ENCODE measurements around the gene PTPN12. TPM values are rescaled to one million over a fixed set of nuclear protein-coding genes. Genes with fewer than 3 reads are reported as not detected.

PTPN12 gene
- polyA plus RNA-seq, 1 experiment, result 45.3 TPM

DNA sequence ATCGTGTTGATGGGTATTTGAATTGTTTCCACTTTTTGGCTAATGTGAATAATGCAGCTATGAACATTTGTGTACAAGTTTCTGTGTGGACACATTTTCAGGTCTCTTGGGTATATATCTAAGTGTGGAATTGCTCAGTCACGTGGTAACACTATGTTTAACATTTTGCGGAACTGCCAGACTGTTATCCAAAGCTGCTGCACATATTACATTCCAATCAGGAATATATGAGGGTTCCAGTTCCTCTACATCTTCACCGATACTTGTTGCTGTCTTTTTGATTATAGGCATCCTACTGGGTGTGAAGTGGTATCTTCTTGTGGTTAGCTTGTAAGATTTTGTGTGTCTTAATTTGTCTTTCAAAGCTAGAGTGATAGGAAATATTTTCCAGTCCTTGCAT lies 6.8 kb downstream of the PTPN12 start:
- Histone ChIP-seq H3K27me3 (ENCODE audit: control insufficient read depth, insufficient read depth, low read length) (no peaks in the 10 kb centered on the region), H3K9me3 (ENCODE audit: control insufficient read depth, insufficient read depth, low read length) (no peaks in the 10 kb centered on the region), H3K4me3 (ENCODE audit: low read depth, low read length) (peak overlapping the region; percentile 21; the same call in 1 of the 2 replicates), H3K27ac (ENCODE audit: low read depth, low read length) (no peak overlapping the region)
- POLR2A ChIA-PET, result no interaction called here
- no peak for TF ChIP-seq CTCF (IDR thresholded peaks at IDR 0.05; ENCODE audit: low read depth, low read length)
- DNase-seq (ENCODE audit: low read depth, low spot score), result no peak
- CTCF ChIA-PET, result no interaction called here

- POLR2A ChIA-PET, result no interaction called here
- H3K4me3 ChIP-seq (ENCODE audit: low read depth, low read length), result no peak overlapping the region
- H3K27ac ChIP-seq (ENCODE audit: low read depth, low read length), result no peak overlapping the region
- DNase-seq (ENCODE audit: low read depth, low spot score), result no peak
- no peaks in the 10 kb centered on the region for H3K9me3 ChIP-seq (ENCODE audit: control insufficient read depth, insufficient read depth, low read length)
- CTCF ChIA-PET, result no interaction called here
- no peaks in the 10 kb centered on the region for H3K27me3 ChIP-seq (ENCODE audit: control insufficient read depth, insufficient read depth, low read length)
- TF ChIP-seq CTCF (IDR thresholded peaks at IDR 0.05; ENCODE audit: low read depth, low read length), result no peak
Measured at GRCh38 chr7:77544518-77544917, 7.4 kb downstream of the PTPN12 start.

DNA sequence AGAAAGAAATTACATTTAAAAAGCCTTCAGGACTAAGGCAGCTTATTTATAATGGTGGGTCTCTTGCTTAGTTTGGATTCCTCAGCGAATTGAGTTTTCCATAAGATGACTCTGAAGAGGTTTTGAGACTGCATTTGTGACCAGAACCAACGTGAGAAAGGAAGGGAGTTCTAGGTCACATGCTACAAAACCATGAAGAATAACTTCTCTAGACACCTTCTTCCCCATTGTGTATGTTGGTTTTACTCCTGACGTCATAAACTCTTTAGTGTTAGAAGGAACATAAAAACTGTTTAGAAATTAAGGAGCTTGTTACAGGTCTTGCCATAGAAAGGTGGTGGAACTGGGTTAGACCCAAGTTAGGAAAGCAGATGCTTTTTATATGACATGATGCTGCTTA lies 11.1 kb downstream of the PTPN12 start:
- H3K4me3 ChIP-seq (ENCODE audit: low read depth, low read length), result no peak overlapping the region
- H3K27ac ChIP-seq (ENCODE audit: low read depth, low read length), result no peak overlapping the region
- ChIA-PET CTCF (interaction anchor here (1.3 kb wide), 1 partner anchor 103 kb away, joined by 3 read pairs; no protein-coding TSS in a partner anchor), POLR2A (no interaction called here)
- H3K9me3 ChIP-seq (ENCODE audit: control insufficient read depth, insufficient read depth, low read length), result no peaks in the 10 kb centered on the region
- no peak for DNase-seq (ENCODE audit: low read depth, low spot score)
- no peak for TF ChIP-seq CTCF (IDR thresholded peaks at IDR 0.05; ENCODE audit: low read depth, low read length)
- H3K27me3 ChIP-seq (ENCODE audit: control insufficient read depth, insufficient read depth, low read length), result no peaks in the 10 kb centered on the region

GRCh38 chr7:77549106-77549870 lies 12.2 kb downstream of the PTPN12 start:
- Histone ChIP-seq H3K27me3 (ENCODE audit: control insufficient read depth, insufficient read depth, low read length) (no peaks in the 10 kb centered on the region), H3K4me3 (ENCODE audit: low read depth, low read length) (no peak overlapping the region), H3K27ac (ENCODE audit: low read depth, low read length) (no peak overlapping the region), H3K9me3 (ENCODE audit: control insufficient read depth, insufficient read depth, low read length) (no peaks in the 10 kb centered on the region)
- ChIA-PET CTCF (no interaction called here), POLR2A (interaction anchor here (0.8 kb wide), 1 partner anchor 10 kb away, joined by 4 read pairs; no protein-coding TSS in a partner anchor)
- TF ChIP-seq CTCF (IDR thresholded peaks at IDR 0.05; ENCODE audit: low read depth, low read length), result no peak
- DNase-seq (ENCODE audit: low read depth, low spot score), result no peak

- H3K27ac ChIP-seq (ENCODE audit: low read depth, low read length), result no peak overlapping the region
- ChIA-PET CTCF (no interaction called here), POLR2A (no interaction called here)
Measured at GRCh38 chr7:77550586-77550985, 13.5 kb downstream of the PTPN12 start.

More at GRCh38 chr7:77550586-77550985, 13.5 kb downstream of the PTPN12 start:
- H3K4me3 ChIP-seq (ENCODE audit: low read depth, low read length), result no peak overlapping the region
- DNase-seq (ENCODE audit: low read depth, low spot score), result no peak
- H3K27me3 ChIP-seq (ENCODE audit: control insufficient read depth, insufficient read depth, low read length), result no peaks in the 10 kb centered on the region
- TF ChIP-seq CTCF (IDR thresholded peaks at IDR 0.05; ENCODE audit: low read depth, low read length), result no peak
- H3K9me3 ChIP-seq (ENCODE audit: control insufficient read depth, insufficient read depth, low read length), result no peaks in the 10 kb centered on the region

Measured in AG04450 (cell line).